Esophagus squamous epithelium (tissue), 5 donors: ENCODE data around the gene PDE7B. TPM values are rescaled to one million over a fixed set of nuclear protein-coding genes. Genes with fewer than 3 reads are reported as not detected.

Experiments used
- DNase-seq: peaks from one replicate; lab custom pipeline; 2025; lab: John Stamatoyannopoulos, UW
- H3K27ac ChIP-seq, 4 donors: fragments of 200-600 bp; sonication (generic); one replicate each; pipeline ENCODE4 v1.5.1; 2016 to 2019; ENCODE audit warnings: mild to moderate bottlenecking in 1 of 4
- H3K27me3 ChIP-seq, 4 donors: fragments of 200-600 bp; sonication (generic); 1 replicate in 3 of 4; 2 replicates in 1 of 4; pipeline versions ENCODE4 v1.5.1 to v1.6.0; 2017 to 2021; ENCODE audit warnings: antibody characterized with exemption in 1 of 4
- H3K36me3 ChIP-seq, 3 donors: fragments of 200-600 bp; sonication (generic); one replicate each; pipeline ENCODE4 v1.5.1; 2016 to 2019
- H3K4me1 ChIP-seq, 3 donors: fragments of 200-600 bp; sonication (generic); one replicate each; pipeline ENCODE4 v1.5.1; 2017 to 2019
- H3K4me3 ChIP-seq, 4 donors: fragments of 200-600 bp; sonication (generic); 1 replicate in 3 of 4; 2 replicates in 1 of 4; pipeline ENCODE4 v1.5.1; 2016 to 2019; ENCODE audit warnings: mild to moderate bottlenecking in 2 of 4, moderate library complexity in 1 of 4
- H3K9me3 ChIP-seq, 3 donors: fragments of 200-600 bp; sonication (generic); one replicate each; pipeline ENCODE4 v1.5.1; 2016 to 2019
- CTCF ChIP-seq, 6 experiments: fragments of 450-650 bp in 4 of 6; fragments of 200-600 bp in 2 of 6; sonication (generic) in 2 of 6; IDR thresholded peaks; one replicate each; pipeline ENCODE4 v1.5.1; 2016 to 2019; ENCODE audit warnings: antibody characterized with exemption in 6 of 6, mild to moderate bottlenecking in 4 of 6, moderate library complexity in 4 of 6
- POLR2A ChIP-seq, 4 donors: fragments of 450-650 bp; IDR thresholded peaks; one replicate each; pipeline ENCODE4 v1.6.1; 2017; ENCODE audit warnings: antibody characterized with exemption in 4 of 4, mild to moderate bottlenecking in 4 of 4, moderate library complexity in 3 of 4
- WGBS, 2 donors: methylation state at CpG; one replicate each; pipeline ENCODE4 v1.1.5; 2018; 5-methylcytosine and 5-hydroxymethylcytosine counted together
- intact Hi-C: fragments of 100-400 bp; cut with DNase I; formaldehyde crosslinking; loops from one replicate; pipeline ENCODE4 v1.15.0; 2022
- total RNA-seq, 4 donors: library from RNA; depleted of rRNA; stranded (reverse); fragments of >200 nt; gene quantifications; one replicate each; pipeline ENCODE4 v1.1.0, GENCODE V29; 2016
- donor health status: DM: yes; HTN: yes; CAD: no.

Gene PDE7B
- total RNA-seq, 4 donors from 2014 or later = 0.08 to 6.1 (median 0.47) TPM

- DNase-seq = no peak
- 50 to 67% methylated on average over 5 of the region's 5 CpGs for WGBS, 2 donors
- Histone ChIP-seq H3K36me3 (no peaks in the 10 kb centered on the region), H3K27me3 (no peaks in the 10 kb centered on the region), H3K27ac (no peak overlapping the region), H3K9me3 (no peaks in the 10 kb centered on the region), H3K4me3 (no peak overlapping the region), H3K4me1 (no peaks in the 10 kb centered on the region)
- TF ChIP-seq CTCF (IDR thresholded peaks at IDR 0.05) (no peak), POLR2A (IDR thresholded peaks at IDR 0.05) (no peak)
- intact Hi-C loops = no loop called here
Measured at GRCh38 chr6:135890876-135891275, 39.4 kb downstream of the PDE7B start.

- TF ChIP-seq POLR2A (IDR thresholded peaks at IDR 0.05) = no peak
- no peak for TF ChIP-seq CTCF (IDR thresholded peaks at IDR 0.05)
- H3K4me1 ChIP-seq = no peaks in the 10 kb centered on the region
- H3K27ac ChIP-seq = no peak overlapping the region
- DNase-seq = no peak
- H3K9me3 ChIP-seq = no peaks in the 10 kb centered on the region
- no peaks in the 10 kb centered on the region for H3K36me3 ChIP-seq
- no peak overlapping the region for H3K4me3 ChIP-seq
- no peaks in the 10 kb centered on the region for H3K27me3 ChIP-seq
- intact Hi-C loops = no loop called here
Measured at GRCh38 chr6:135891710-135892109, 40.2 kb downstream of the PDE7B start.

- no peaks in the 10 kb centered on the region for H3K27me3 ChIP-seq
- no peak for TF ChIP-seq POLR2A (IDR thresholded peaks at IDR 0.05)
- TF ChIP-seq CTCF (IDR thresholded peaks at IDR 0.05) = no peak
- intact Hi-C loops = no loop called here
- WGBS, 2 donors = 85 to 93% methylated on average over 8 of the region's 8 CpGs
- no peak for DNase-seq
- H3K27ac ChIP-seq = no peak overlapping the region
- no peak overlapping the region for H3K4me3 ChIP-seq
- H3K36me3 ChIP-seq = no peaks in the 10 kb centered on the region
- H3K4me1 ChIP-seq = no peaks in the 10 kb centered on the region
- H3K9me3 ChIP-seq = no peaks in the 10 kb centered on the region
Measured at GRCh38 chr6:135895231-135895911, 43.9 kb downstream of the PDE7B start.

GRCh38 chr6:135897087-135897486 is 45.6 kb downstream of the PDE7B start:
- 76 to 100% methylated on average over 1 of the region's 1 CpG for WGBS, 2 donors
- Histone ChIP-seq H3K4me1 (peaks cover 0 to 7% (median 0%) of the 10 kb centered on the region in 3 donors), H3K36me3 (no peaks in the 10 kb centered on the region), H3K27ac (no peak overlapping the region), H3K9me3 (no peaks in the 10 kb centered on the region), H3K4me3 (no peak overlapping the region), H3K27me3 (no peaks in the 10 kb centered on the region)
- intact Hi-C loops = no loop called here
- TF ChIP-seq POLR2A (IDR thresholded peaks at IDR 0.05) (no peak), CTCF (IDR thresholded peaks at IDR 0.05) (no peak)
- no peak for DNase-seq

- Histone ChIP-seq H3K27me3 (no peaks in the 10 kb centered on the region), H3K36me3 (no peaks in the 10 kb centered on the region), H3K27ac (peak overlapping the region in 3 of 4 donors; percentile 51 to 70 (median 67)), H3K4me1 (peaks cover 0 to 18% (median 3%) of the 10 kb centered on the region in 3 donors), H3K9me3 (no peaks in the 10 kb centered on the region), H3K4me3 (peak overlapping the region in 1 of 4 donors; percentile 0)
- intact Hi-C loops = no loop called here
- 27 to 39% methylated on average over 6 of the region's 6 CpGs for whole genome bisulfite sequencing, 2 donors
- TF ChIP-seq CTCF (IDR thresholded peaks at IDR 0.05) (no peak), POLR2A (IDR thresholded peaks at IDR 0.05) (no peak)
- no peak for DNase-seq
Measured at GRCh38 chr6:135901774-135902524, 50.4 kb downstream of the PDE7B start.
